Motor neuron (in vitro differentiated cells): ENCODE data around the gene DNTT. TPM values are rescaled to one million over a fixed set of nuclear protein-coding genes. Genes with fewer than 3 reads are reported as not detected.
A peak's percentile ranks its signal among the peaks of the same experiment; 100 is the strongest.
"Not testable (repeated sequence)": the region's sequence is repeated elsewhere in the genome, so short reads cannot be mapped to it uniquely, and the experiment has no call there.

Experiments used
- ATAC-seq, 8 experiments: fragments of 200-7000 bp; cut with Tn5 transposase; replicated peaks in 6 of 8; 2 replicates each; pipeline ENCODE4 v1.8.0; 2021; ENCODE audit warnings: mild to moderate bottlenecking in 8 of 8, moderate library complexity in 8 of 8
- H3K27ac ChIP-seq, 2 donors: fragments of 250-450 bp; sonication (Bioruptor Pico); 2 replicates each; pipeline ENCODE4 v1.9.0; 2021; ENCODE audit warnings: antibody characterized with exemption in 2 of 2, mild to moderate bottlenecking in 2 of 2, moderate library complexity in 1 of 2
- H3K4me1 ChIP-seq, 2 donors: fragments of 250-450 bp; sonication (Bioruptor Pico); replicated peaks in 1 of 2; 2 replicates each; pipeline ENCODE4 v1.6.1; 2021; ENCODE audit warnings: antibody characterized with exemption in 2 of 2, mild to moderate bottlenecking in 2 of 2, moderate library complexity in 1 of 2
- H3K4me3 ChIP-seq, 5 donors: fragments of 250-450 bp; sonication (Bioruptor Pico); 2 replicates each; pipeline ENCODE4 v1.9.0; 2021; ENCODE audit warnings: antibody characterized with exemption in 5 of 5, mild to moderate bottlenecking in 5 of 5, moderate library complexity in 4 of 5
- WGBS, 10 experiments: fragments of 450-650 bp; shearing (Covaris generic); methylation state at CpG; one replicate each; pipeline ENCODE4 v1.0.0; 2022; 5-methylcytosine and 5-hydroxymethylcytosine counted together
- in situ Hi-C, 9 experiments: fragments of 400-800 bp; cut with MboI; loops; one replicate each; pipeline ENCODE4 v1.15.0; 2021; ENCODE audit warnings: low sequenced_read_pairs in 9 of 9, low pct_unique_long_range_greater_than_20kb in 2 of 9; ENCODE audit not compliant: unreplicated experiment in 9 of 9
- total RNA-seq, 8 experiments: library from RNA; unstranded; fragments of 300-600 nt; gene quantifications; 2 replicates each; pipeline versions ENCODE4 v1.2.3 to v1.2.4, GENCODE V29; 2022

The DNTT gene
- total RNA-seq, 8 experiments from 2014 or later, result 0.11 to 0.27 (median 0.17) TPM; not detected in 4

DNA sequence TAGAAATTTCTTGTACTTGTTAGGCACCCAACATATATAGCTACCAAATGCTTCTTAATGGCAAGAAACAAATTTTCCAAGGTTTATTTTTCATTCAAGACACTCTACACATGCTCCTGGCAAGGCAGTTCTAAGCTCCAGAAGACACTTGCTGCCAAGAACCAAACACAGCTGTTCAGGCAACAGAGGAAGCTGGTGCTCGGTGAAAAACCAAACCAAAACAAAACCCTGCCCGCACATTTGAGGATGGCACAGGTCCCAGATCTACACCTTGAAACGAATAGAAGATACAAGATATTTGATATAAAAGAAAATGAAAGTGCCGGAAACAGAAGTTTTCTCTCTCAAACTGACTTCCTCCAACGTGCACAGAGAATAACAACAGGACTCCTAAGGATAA is 4.9 kb upstream of the DNTT start:
- Histone ChIP-seq H3K27ac (no peak overlapping the region), H3K4me1 (peaks cover 0 to 5% of the 10 kb centered on the region in 2 donors), H3K4me3 (no peak overlapping the region)
- in situ Hi-C loops, result loop anchor here in 3 of 9 experiments (10.0 to 25.0 kb wide), 2 partner anchors 65 to 287 kb away; no protein-coding TSS in a partner anchor
- no peak for ATAC-seq
- 18 to 100% (median 72%) methylated on average over 1 to 5 of the region's 5 CpGs for WGBS, 10 experiments

DNA sequence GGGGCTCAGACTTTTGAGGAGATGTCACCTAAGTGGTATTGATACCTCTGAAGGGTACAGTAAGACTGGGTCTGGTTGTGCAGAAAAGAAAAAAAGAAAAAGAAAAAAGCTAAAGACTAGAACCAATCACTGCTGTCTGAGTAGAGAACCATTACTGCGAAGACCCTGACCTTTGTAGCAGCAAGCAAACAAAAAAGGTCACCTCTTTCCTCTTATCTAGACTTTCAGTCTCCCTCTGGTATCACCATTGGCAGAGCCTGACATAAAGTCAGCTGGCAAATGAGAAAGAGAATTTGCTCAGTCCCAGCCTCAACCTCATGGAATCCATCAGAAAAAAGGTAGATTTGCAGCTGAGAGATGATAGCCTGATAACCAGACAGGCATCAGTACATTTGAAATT is 2.6 kb upstream of the DNTT start:
- peaks cover 0 to 5% of the 10 kb centered on the region in 2 donors for H3K4me1 ChIP-seq
- H3K27ac ChIP-seq, result no peak overlapping the region
- WGBS, 10 experiments, result 0 to 100% (median 67%) methylated on average over 1 of the region's 1 CpG; no CpG with 5 or more reads in 3 of the 10 experiments
- in situ Hi-C loops, result loop anchor here in 1 of 9 experiments (25.0 kb wide), 1 partner anchor 264 kb away; the partner anchor contains the start of gene CCNJ
- H3K4me3 ChIP-seq, result no peak overlapping the region
- ATAC-seq, result no peak

DNA sequence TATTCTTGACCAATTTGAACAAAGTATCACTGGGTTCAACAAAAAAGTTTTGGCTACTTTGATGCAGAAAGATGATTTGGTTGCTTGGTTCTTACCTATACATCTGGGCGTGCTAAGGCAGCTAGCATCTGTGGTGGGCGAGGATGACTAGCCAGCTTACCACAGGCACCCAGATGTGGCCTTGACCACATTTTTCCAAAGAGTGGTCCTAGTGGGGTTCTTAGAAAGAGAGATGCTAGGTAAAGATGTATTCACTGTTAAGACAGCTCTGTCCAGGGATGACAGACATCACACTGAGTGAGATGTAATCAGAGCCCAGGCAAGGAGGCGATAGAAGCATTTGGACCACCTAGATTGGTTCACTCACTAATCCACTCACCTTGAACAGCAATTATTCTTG is 785 bp downstream of the DNTT start:
- no peak for ATAC-seq
- in situ Hi-C loops, result loop anchor here in 1 of 9 experiments (25.0 kb wide), 1 partner anchor 268 kb away; the partner anchor contains the start of gene CCNJ
- Histone ChIP-seq H3K4me1 (peaks cover 9 to 12% of the 10 kb centered on the region in 2 donors), H3K4me3 (no peak overlapping the region), H3K27ac (no peak overlapping the region)
- 60 to 100% (median 88%) methylated on average over 1 to 3 of the region's 3 CpGs; no CpG with 5 or more reads in 4 of the 10 experiments for WGBS, 10 experiments

DNA sequence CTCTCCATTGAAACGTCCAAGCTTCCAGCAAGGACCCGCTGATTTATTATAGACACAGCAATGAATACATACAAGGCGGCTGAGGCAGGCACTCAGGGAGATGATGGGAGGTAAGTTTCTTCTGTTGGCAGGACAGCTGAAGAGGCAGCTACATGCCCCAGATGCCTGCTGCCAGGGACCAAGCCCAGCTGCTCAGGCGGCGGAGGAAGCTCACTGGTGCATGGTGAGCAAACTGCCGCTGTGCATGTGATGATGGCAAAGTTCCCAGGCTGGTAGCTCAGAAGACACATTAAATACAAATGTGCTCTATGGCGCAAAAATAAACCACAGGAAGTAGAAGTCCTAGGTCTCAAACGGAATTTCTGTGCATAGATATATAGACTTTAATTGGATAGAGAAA is 2.3 kb downstream of the DNTT start:
- H3K27ac ChIP-seq, result no peak overlapping the region
- peaks cover 12 to 17% of the 10 kb centered on the region in 2 donors for H3K4me1 ChIP-seq
- no peak for ATAC-seq
- 38 to 100% (median 79%) methylated on average over 1 to 8 of the region's 8 CpGs; no CpG with 5 or more reads in 1 of the 10 experiments for WGBS, 10 experiments
- H3K4me3 ChIP-seq, result no peak overlapping the region
- in situ Hi-C loops, result loop anchor here in 1 of 9 experiments (25.0 kb wide), 1 partner anchor 269 kb away; the partner anchor contains the start of gene CCNJ

DNA sequence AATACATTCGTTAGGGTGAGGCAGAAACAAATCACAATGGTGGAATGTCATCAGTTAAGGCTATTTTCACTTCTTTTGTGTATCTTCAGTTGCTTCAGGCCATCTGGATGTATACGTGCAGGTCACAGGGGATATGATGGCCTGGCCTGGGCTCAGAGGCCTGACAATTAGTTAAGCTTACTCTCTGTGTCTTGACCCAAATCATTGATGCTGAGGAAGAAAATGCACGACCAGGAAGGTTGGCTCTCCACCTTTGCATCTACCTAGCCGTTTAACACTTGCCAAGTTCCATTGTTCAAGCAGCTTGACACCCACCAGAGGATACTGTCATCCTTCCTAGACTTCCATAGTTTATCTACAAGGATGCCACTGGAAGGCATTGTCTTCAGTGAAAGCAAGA is 4.6 kb downstream of the DNTT start:
- in situ Hi-C loops, result loop anchor here in 1 of 9 experiments (25.0 kb wide), 1 partner anchor 272 kb away; the partner anchor contains the start of gene CCNJ
- WGBS, 10 experiments, result 0 to 40% (median 6%) methylated on average over 1 to 3 of the region's 4 CpGs; no CpG with 5 or more reads in 3 of the 10 experiments
- H3K27ac ChIP-seq, H3K4me3 ChIP-seq, ATAC-seq: not testable (repeated sequence)
- H3K4me1 ChIP-seq, result peaks cover 10 to 17% of the 10 kb centered on the region in 2 donors

DNA sequence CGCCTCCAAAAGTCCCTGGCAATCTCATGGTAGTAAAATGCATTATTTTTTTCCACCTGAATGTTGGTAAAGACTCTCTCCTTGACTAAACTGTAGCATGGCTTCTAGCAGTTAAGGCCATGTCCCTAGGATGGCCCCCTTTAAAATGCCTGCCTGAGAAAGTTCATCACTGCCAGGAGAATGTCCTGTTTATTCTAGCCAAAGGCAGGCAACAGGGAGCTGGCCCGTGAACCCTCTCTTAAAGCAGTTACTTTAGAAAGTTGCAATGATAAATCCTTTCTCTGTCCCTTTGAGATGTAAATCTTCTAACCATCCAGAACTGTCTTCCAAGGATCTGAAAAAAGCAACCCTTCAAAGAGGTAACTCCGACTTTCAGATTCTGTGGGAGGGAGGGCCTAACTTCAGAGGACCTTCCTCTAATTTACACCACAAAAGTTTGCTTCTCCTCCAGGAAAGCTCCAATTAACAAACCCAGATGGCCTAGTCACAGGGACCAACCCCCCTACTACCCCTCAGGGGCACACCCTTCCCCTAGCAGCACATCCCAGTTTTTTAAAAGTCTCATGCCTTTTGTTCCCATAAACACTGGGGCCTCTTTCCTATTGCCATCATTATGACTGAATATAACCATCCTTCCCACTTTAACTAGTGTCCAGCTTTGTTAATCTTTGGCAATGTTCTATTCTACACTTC is 5.5 kb downstream of the DNTT start:
- 0 to 50% (median 19%) methylated on average over 1 to 3 of the region's 3 CpGs for WGBS, 10 experiments
- Histone ChIP-seq H3K4me1 (peaks cover 10 to 17% of the 10 kb centered on the region in 2 donors), H3K4me3 (no peak overlapping the region), H3K27ac (no peak overlapping the region)
- peak; percentile 63 to 93 (median 78) for ATAC-seq
- in situ Hi-C loops, result loop anchor here in 1 of 9 experiments (25.0 kb wide), 1 partner anchor 272 kb away; the partner anchor contains the start of gene CCNJ

DNA sequence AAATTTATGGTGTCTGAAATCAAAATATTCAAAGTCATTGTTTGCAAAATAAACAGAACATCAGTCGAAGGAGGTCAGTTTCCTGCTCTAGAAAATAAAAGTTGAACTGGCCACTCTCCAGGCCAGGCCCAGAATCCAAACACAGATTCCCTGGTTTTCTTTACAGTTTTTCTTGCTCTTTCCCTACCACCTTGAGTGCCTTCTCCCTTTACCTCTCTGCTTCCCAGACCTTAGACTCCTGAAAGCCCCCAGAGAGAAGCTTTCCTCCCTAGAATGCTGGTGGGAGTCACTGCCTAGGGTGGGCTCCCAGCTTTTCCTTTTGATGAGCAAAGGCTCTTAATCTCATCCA is 6.1 kb downstream of the DNTT start:
- in situ Hi-C loops, result loop anchor here in 1 of 9 experiments (25.0 kb wide), 1 partner anchor 273 kb away; the partner anchor contains the start of gene CCNJ
- Histone ChIP-seq H3K4me1 (peaks cover 10 to 17% of the 10 kb centered on the region in 2 donors), H3K27ac (no peak overlapping the region), H3K4me3 (no peak overlapping the region)
- peak in 2 of 8 experiments; percentile 13 to 36 for ATAC-seq
- 0% methylated on average over 1 of the region's 1 CpG; no CpG with 5 or more reads in 4 of the 10 experiments for WGBS, 10 experiments

DNA sequence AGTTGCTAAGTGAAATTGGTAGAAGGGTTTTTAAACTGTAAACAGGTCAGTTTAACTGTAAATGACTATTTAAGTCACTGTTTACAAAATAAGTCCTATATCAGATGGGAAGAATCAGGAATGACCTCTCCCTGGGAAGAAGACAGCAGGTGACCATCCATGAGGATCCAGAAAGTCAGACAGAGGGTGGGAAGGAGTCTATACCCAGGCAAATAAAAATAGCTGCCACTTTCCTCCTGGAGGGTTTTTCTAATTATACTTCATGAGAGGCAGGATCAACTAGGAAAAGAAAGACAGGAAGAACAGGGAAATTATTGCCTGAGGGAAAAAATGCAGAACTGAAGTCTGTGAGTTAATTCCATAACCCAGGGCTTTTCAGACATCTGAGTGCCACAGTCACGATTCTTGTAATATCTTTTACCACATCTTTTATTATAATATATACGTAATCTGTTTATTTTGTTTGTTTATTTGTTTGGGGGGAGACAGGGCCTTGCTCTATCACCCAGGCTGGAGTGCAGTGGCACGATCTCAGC is 7.0 kb downstream of the DNTT start:
- 0 to 100% (median 23%) methylated on average over 1 to 2 of the region's 3 CpGs; no CpG with 5 or more reads in 5 of the 10 experiments for WGBS, 10 experiments
- ATAC-seq, result peak in 1 of 8 experiments; percentile 68
- Histone ChIP-seq H3K4me1 (peaks cover 10 to 17% of the 10 kb centered on the region in 2 donors), H3K27ac (no peak overlapping the region), H3K4me3 (no peak overlapping the region)
- in situ Hi-C loops, result loop anchor here in 1 of 9 experiments (25.0 kb wide), 1 partner anchor 274 kb away; the partner anchor contains the start of gene CCNJ

DNA sequence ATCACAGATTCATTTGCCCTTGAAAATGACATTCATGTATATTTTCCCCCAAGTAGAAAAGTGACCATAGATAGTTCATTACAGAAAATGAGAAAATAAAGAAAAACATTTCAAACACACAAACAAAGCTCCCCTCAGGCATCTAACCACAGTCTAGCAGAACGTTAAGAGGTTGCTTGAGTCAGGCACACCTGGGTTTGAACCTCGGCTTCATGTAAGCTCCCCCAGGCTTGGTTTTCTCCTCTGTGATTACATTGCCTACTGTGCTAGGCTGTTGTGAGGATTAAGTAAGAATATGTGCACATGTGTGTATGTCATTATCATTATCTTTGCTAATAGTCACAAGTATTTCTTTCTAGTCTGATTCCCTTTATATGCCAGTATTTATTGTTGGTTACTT is 9.1 kb downstream of the DNTT start:
- in situ Hi-C loops, result loop anchor here in 1 of 9 experiments (25.0 kb wide), 1 partner anchor 276 kb away; the partner anchor contains the start of gene CCNJ
- H3K4me3 ChIP-seq, result no peak overlapping the region
- peaks cover 10 to 16% of the 10 kb centered on the region in 2 donors for H3K4me1 ChIP-seq
- WGBS, 10 experiments, result 0 to 100% (median 77%) methylated on average over 1 to 2 of the region's 2 CpGs; no CpG with 5 or more reads in 1 of the 10 experiments
- no peak overlapping the region for H3K27ac ChIP-seq
- no peak for ATAC-seq

DNA sequence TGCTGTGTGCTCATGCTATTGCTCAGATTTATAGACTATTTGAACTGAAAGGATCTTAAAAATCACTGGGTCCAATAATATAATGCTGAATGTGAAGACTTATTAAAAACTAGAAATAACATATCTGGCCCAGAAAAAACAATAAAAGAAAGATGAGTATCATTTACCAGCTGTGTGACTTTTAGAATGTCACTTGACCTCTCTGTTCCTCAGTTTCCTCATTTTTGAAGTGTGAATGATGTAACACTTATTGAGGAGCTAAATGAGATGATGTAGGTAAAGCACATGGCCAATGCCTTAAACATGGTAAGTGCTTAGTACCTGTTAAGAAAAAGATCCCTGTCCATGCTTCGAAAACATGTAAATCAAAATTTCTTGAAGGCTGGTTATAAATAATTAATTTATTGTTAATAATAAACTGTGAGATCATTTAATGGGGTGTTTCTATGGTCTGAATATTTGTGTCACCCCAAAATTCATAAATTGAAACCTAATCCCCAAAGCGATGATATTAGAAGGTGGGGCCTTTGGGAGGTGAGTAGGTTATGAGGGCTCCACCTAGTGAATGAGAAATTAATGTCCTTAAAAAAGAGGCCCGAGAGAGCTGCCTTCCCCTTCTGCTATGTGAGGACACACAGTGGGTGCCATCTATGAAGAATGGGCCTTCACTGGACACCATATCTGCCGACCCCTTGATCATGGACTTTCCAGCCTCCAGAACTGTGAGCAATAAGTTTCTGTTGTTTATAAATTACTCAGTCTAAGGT is 13.0 kb downstream of the DNTT start:
- H3K27ac ChIP-seq, result no peak overlapping the region
- in situ Hi-C loops, result loop anchor here in 1 of 9 experiments (25.0 kb wide), 1 partner anchor 280 kb away; the partner anchor contains the start of gene CCNJ
- H3K4me1 ChIP-seq, result no peaks in the 10 kb centered on the region
- ATAC-seq, result no peak
- 33 to 100% (median 82%) methylated on average over 1 to 4 of the region's 4 CpGs for WGBS, 10 experiments
- H3K4me3 ChIP-seq, result no peak overlapping the region

DNA sequence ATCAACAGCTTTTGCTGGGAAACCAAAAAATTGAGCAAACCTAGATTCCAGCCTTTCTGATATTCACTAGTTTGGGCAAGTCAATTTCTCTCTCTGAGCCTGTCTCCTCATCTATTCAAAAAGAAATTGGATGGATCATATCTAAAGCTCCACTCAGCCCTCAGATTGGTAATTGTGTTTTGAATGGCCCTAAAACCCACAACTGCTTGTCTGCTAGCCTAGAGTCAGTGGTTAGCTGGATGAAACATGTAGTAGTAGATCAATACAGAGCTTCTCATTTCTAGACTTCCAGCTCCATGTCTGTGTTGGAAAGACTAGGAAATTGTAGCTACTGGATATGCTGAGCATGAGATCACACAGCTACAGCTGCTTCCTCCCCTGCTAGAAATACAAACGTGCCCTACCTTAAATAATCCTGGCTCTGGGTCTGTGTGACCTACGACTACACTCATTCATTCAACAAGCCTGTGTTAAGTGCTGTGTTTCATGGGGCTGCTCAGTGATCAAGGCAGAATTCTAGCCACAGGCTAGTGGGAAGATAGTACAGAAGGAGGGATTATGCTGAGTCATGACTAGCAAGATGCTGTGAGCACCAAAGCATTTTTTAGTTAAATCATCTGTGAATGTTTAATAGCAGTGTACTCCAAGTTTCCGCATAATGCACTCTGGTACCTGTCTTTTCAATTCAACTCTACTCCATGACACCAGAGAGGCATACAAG is 15.7 kb downstream of the DNTT start:
- no peak overlapping the region for H3K4me3 ChIP-seq
- 20 to 100% (median 48%) methylated on average over 1 to 3 of the region's 3 CpGs; no CpG with 5 or more reads in 1 of the 10 experiments for WGBS, 10 experiments
- no peaks in the 10 kb centered on the region for H3K4me1 ChIP-seq
- peak; percentile 76 to 97 (median 91) for ATAC-seq
- no peak overlapping the region for H3K27ac ChIP-seq
- in situ Hi-C loops, result loop anchor here in 1 of 9 experiments (25.0 kb wide), 1 partner anchor 283 kb away; the partner anchor contains the start of gene CCNJ

DNA sequence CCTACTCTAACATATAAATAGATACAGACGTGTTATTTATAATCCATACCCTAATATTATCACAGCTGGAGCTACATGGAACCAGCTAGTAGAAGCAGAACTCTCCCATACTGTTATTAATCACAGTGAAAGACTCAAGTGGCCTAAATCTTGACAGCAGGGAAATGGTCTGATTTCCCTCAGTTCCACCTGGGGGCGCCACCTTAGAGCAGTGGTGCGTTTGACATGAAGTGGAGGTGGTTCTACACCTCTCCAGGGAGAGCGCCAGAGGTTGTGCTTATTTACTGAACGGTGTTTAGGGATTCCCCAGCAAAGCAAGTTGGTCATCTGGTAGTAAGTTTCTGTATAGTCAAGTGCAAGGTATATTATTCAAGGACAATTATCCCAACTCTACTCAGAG is 17.6 kb downstream of the DNTT start:
- in situ Hi-C loops, result loop anchor here in 1 of 9 experiments (25.0 kb wide), 1 partner anchor 285 kb away; the partner anchor contains the start of gene CCNJ
- Histone ChIP-seq H3K27ac (no peak overlapping the region), H3K4me1 (no peaks in the 10 kb centered on the region), H3K4me3 (no peak overlapping the region)
- 14 to 100% (median 80%) methylated on average over 2 to 4 of the region's 5 CpGs; no CpG with 5 or more reads in 5 of the 10 experiments for WGBS, 10 experiments
- ATAC-seq, result no peak
